A549 (cell line): ENCODE data around the gene CCDC85C.

Experiments used
- CTCF ChIP-seq: fragments of >200 bp; sonication (Bioruptor Twin); formaldehyde crosslinking; IDR thresholded peaks from 3 replicates; pipeline ENCODE4 v1.5.1; 2016
- MAX ChIP-seq: IDR thresholded peaks from 2 replicates; pipeline ENCODE4 v1.6.1; 2012
- POLR2A ChIP-seq: IDR thresholded peaks from 2 replicates; pipeline ENCODE4 v1.6.1; 2012; ENCODE audit warnings: mild to moderate bottlenecking, low read length
- SMC3 ChIP-seq: fragments of >200 bp; sonication (Bioruptor Twin); formaldehyde crosslinking; IDR thresholded peaks from 3 replicates; pipeline ENCODE4 v1.6.1; 2018; ENCODE audit warnings: inconsistent platforms

GRCh38 chr14:99463974-99464373, 140.0 kb downstream of the CCDC85C start:
- no peak for TF ChIP-seq POLR2A
- no peak for TF ChIP-seq SMC3
- TF ChIP-seq CTCF, result no peak
- no peak for TF ChIP-seq MAX
